ENCODE results near the gene BABAM2.
"Not testable (repeated sequence)": the region's sequence is repeated elsewhere in the genome, so short reads cannot be mapped to it uniquely, and the experiment has no call there.

Gene BABAM2

GRCh38 chr2:28257182-28257581 lies 366.7 kb downstream of the BABAM2 start:
- DNase-seq (ENCODE audit: insufficient read length, low spot score): no peak
- TF ChIP-seq CTCF (IDR thresholded peaks at IDR 0.05; ENCODE audit: insufficient read depth, missing control alignments): no peak
- no peak for FAIRE-seq

- FAIRE-seq; DNase-seq (ENCODE audit: insufficient read length, low spot score): not testable (repeated sequence)
Measured at GRCh38 chr2:28259226-28259625, 368.7 kb downstream of the BABAM2 start.

- DNase-seq (ENCODE audit: insufficient read length, low spot score) (no peak), FAIRE-seq (no peak)
- no peak for TF ChIP-seq CTCF (IDR thresholded peaks at IDR 0.05; ENCODE audit: insufficient read depth, missing control alignments)
Measured at GRCh38 chr2:28263690-28264089, 373.2 kb downstream of the BABAM2 start.

- TF ChIP-seq CTCF (IDR thresholded peaks at IDR 0.05; ENCODE audit: insufficient read depth, missing control alignments): no peak
- FAIRE-seq: no peak
- DNase-seq (ENCODE audit: insufficient read length, low spot score): no peak
Measured at GRCh38 chr2:28267282-28267681, 376.8 kb downstream of the BABAM2 start.

- FAIRE-seq (no peak), DNase-seq (ENCODE audit: insufficient read length, low spot score) (no peak)
- TF ChIP-seq CTCF (IDR thresholded peaks at IDR 0.05; ENCODE audit: insufficient read depth, missing control alignments): no peak
Measured at GRCh38 chr2:28268386-28268785, 377.9 kb downstream of the BABAM2 start.

GRCh38 chr2:28269019-28269784 lies 378.7 kb downstream of the BABAM2 start:
- FAIRE-seq: no peak
- DNase-seq (ENCODE audit: insufficient read length, low spot score): no peak
- no peak for TF ChIP-seq CTCF (IDR thresholded peaks at IDR 0.05; ENCODE audit: insufficient read depth, missing control alignments)

- no peak for TF ChIP-seq CTCF (IDR thresholded peaks at IDR 0.05; ENCODE audit: insufficient read depth, missing control alignments)
- FAIRE-seq: no peak
- DNase-seq (ENCODE audit: insufficient read length, low spot score): no peak
Measured at GRCh38 chr2:28270456-28271152, 380.1 kb downstream of the BABAM2 start.
